AG04449 (cell line): ENCODE results near the gene VAT1.

ENCODE experiments used
- CTCF ChIA-PET: fragments of 350-600 bp; formaldehyde crosslinking; extraction: SDS; loops from one replicate; lab custom pipeline; 2021; ENCODE audit warnings: antibody characterized with exemption; lab: Yijun Ruan, JAX
- POLR2A ChIA-PET: fragments of 400-600, 350-600 bp; formaldehyde crosslinking; extraction: SDS; loops from one replicate; lab custom pipeline; 2020; ENCODE audit warnings: antibody characterized with exemption, inconsistent platforms; lab: Yijun Ruan, JAX
- DNase-seq: peaks from one replicate; pipeline ENCODE4 v3.0.0-alpha.2; 2010; ENCODE audit warnings: low read depth, low spot score
- H3K4me3 ChIP-seq: 2 replicates; pipeline ENCODE4 v1.5.1; 2011; ENCODE audit warnings: low read depth, mild to moderate bottlenecking, control low read depth, low read length
- CTCF ChIP-seq: IDR thresholded peaks from one replicate; pipeline ENCODE4 v1.5.1; 2011; ENCODE audit warnings: mild to moderate bottlenecking, moderate library complexity, low read length, control low read depth, inconsistent platforms; ENCODE audit not compliant: insufficient read depth; ENCODE audit errors: missing control alignments

VAT1 gene

GRCh38 chr17:43042025-43042628 is 19.9 kb upstream of the VAT1 start:
- no peak overlapping the region for H3K4me3 ChIP-seq
- ChIA-PET CTCF (interaction anchor here (0.9 to 1.2 kb wide), 3 partner anchors 11 to 198 kb away, joined by 3 to 5 read pairs (median 4); partner anchors contain the start of genes AOC2 and RND2), POLR2A (no interaction called here)
- DNase-seq, result no peak
- no peak for TF ChIP-seq CTCF

GRCh38 chr17:43040655-43041054 is 18.5 kb upstream of the VAT1 start:
- no peak overlapping the region for H3K4me3 ChIP-seq
- POLR2A ChIA-PET, result interaction anchor here (0.7 kb wide), 1 partner anchor 23 kb away, joined by 3 read pairs; no protein-coding TSS in a partner anchor
- DNase-seq, result no peak
- TF ChIP-seq CTCF, result no peak
- CTCF ChIA-PET, result interaction anchor here (1.0 kb wide), 1 partner anchor 131 kb away, joined by 3 read pairs; the partner anchor contains the start of gene NBR1

- TF ChIP-seq CTCF, result no peak
- no peak overlapping the region for H3K4me3 ChIP-seq
- ChIA-PET CTCF (no interaction called here), POLR2A (interaction anchor here (0.7 kb wide), 1 partner anchor 24 kb away, joined by 3 read pairs; no protein-coding TSS in a partner anchor)
- no peak for DNase-seq
Measured at GRCh38 chr17:43039646-43040045, 17.5 kb upstream of the VAT1 start.

GRCh38 chr17:43034894-43035293 is 12.7 kb upstream of the VAT1 start:
- CTCF ChIA-PET, result interaction anchor here (1.7 to 3.5 kb wide), 2 partner anchors 8 to 11 kb away, joined by 3 to 17 read pairs; no protein-coding TSS in a partner anchor
- no peak for TF ChIP-seq CTCF
- POLR2A ChIA-PET, result no interaction called here
- no peak overlapping the region for H3K4me3 ChIP-seq
- no peak for DNase-seq

GRCh38 chr17:43033948-43034881 is 12.0 kb upstream of the VAT1 start:
- CTCF ChIA-PET, result interaction anchor here (1.0 to 3.5 kb wide), 2 partner anchors 10 to 305 kb away, joined by 3 to 17 read pairs; no protein-coding TSS in a partner anchor
- POLR2A ChIA-PET, result no interaction called here
- no peak for TF ChIP-seq CTCF
- DNase-seq, result no peak
- no peak overlapping the region for H3K4me3 ChIP-seq
